ENCODE results near the gene HUNK. TPM values are rescaled to one million over a fixed set of nuclear protein-coding genes. Genes with fewer than 3 reads are reported as not detected.
"Not testable (repeated sequence)": the region's sequence is repeated elsewhere in the genome, so short reads cannot be mapped to it uniquely, and the experiment has no call there.

HUNK gene
- total and polyA plus RNA-seq, 2 experiments from 2014 or later = 7.1 to 10.8 TPM

DNA sequence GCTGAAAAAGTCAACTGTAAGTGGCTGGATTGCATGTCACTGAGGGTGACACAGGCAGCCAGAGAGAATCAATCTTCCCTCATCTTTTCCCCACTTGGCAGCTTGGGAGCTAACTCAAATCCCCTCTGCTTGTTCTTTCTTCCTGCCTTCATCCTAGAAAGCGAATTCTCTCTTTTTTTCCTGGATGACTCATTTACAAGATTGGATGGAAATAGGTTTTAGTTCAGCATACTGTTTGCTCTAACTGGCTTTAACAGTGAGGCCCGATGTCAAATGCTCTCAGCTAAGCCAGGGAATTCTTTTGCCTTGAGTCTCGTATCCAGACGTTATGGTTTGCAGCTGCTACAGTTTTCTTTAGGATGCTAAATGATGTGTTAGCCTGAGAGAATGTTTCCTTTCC lies 72.7 kb downstream of the HUNK start:
- H3K9me2 ChIP-seq (replicated peaks; ENCODE audit: insufficient read depth) = no peaks in the 10 kb centered on the region
- H3K4me1 ChIP-seq (ENCODE audit: insufficient read depth) = peaks cover 29% of the 10 kb centered on the region
- no peak overlapping the region for H2AFZ ChIP-seq
- H3K4me3 ChIP-seq = no peak overlapping the region
- no peak for TF ChIP-seq EZH2 (IDR thresholded peaks at IDR 0.05; ENCODE audit: borderline replicate concordance)
- TF ChIP-seq EZH2phosphoT487 (IDR thresholded peaks at IDR 0.05; ENCODE audit: low read depth, severe bottlenecking, unreplicated experiment) = no peak
- no peak for TF ChIP-seq CTCF (IDR thresholded peaks at IDR 0.05; ENCODE audit: poor library complexity)
- peak overlapping the region; percentile 48 for H3K4me2 ChIP-seq
- no peaks in the 10 kb centered on the region for H3K9me3 ChIP-seq (ENCODE audit: low read depth)
- H3K27me3 ChIP-seq = no peaks in the 10 kb centered on the region
- peaks cover 5% of the 10 kb centered on the region for H3K79me2 ChIP-seq
- H3K36me3 ChIP-seq (replicated peaks; ENCODE audit: insufficient read depth, low read depth) = no peaks in the 10 kb centered on the region
- WGBS (ENCODE audit: low lambda C conversion rate, missing lambda C conversion rate) = 20% methylated on average over 4 of the region's 4 CpGs
- DNase-seq (ENCODE audit: low spot score) = peak; percentile 73
- peak overlapping the region; percentile 84 for H3K27ac ChIP-seq
- no peaks in the 10 kb centered on the region for H4K20me1 ChIP-seq (ENCODE audit: insufficient read depth, poor library complexity, severe bottlenecking)

- WGBS (ENCODE audit: low lambda C conversion rate, missing lambda C conversion rate) = 93% methylated on average over 7 of the region's 7 CpGs
- TF ChIP-seq EZH2 (IDR thresholded peaks at IDR 0.05; ENCODE audit: borderline replicate concordance) (no peak), EZH2phosphoT487 (IDR thresholded peaks at IDR 0.05; ENCODE audit: low read depth, severe bottlenecking, unreplicated experiment) (no peak), CTCF (IDR thresholded peaks at IDR 0.05; ENCODE audit: poor library complexity) (no peak)
- no peaks in the 10 kb centered on the region for H3K9me2 ChIP-seq (replicated peaks; ENCODE audit: insufficient read depth)
- H3K4me2 ChIP-seq = peak overlapping the region; percentile 47
- no peak overlapping the region for H2AFZ ChIP-seq
- H3K27me3 ChIP-seq = no peaks in the 10 kb centered on the region
- H3K27ac ChIP-seq = peak overlapping the region; percentile 84
- no peak for DNase-seq (ENCODE audit: low spot score)
- H3K36me3 ChIP-seq (replicated peaks; ENCODE audit: insufficient read depth, low read depth) = no peaks in the 10 kb centered on the region
- peaks cover 29% of the 10 kb centered on the region for H3K4me1 ChIP-seq (ENCODE audit: insufficient read depth)
- no peaks in the 10 kb centered on the region for H4K20me1 ChIP-seq (ENCODE audit: insufficient read depth, poor library complexity, severe bottlenecking)
- H3K79me2 ChIP-seq = no peaks in the 10 kb centered on the region
- no peak overlapping the region for H3K4me3 ChIP-seq
- no peaks in the 10 kb centered on the region for H3K9me3 ChIP-seq (ENCODE audit: low read depth)
Measured at GRCh38 chr21:31946231-31946630, 73.4 kb downstream of the HUNK start.

DNA sequence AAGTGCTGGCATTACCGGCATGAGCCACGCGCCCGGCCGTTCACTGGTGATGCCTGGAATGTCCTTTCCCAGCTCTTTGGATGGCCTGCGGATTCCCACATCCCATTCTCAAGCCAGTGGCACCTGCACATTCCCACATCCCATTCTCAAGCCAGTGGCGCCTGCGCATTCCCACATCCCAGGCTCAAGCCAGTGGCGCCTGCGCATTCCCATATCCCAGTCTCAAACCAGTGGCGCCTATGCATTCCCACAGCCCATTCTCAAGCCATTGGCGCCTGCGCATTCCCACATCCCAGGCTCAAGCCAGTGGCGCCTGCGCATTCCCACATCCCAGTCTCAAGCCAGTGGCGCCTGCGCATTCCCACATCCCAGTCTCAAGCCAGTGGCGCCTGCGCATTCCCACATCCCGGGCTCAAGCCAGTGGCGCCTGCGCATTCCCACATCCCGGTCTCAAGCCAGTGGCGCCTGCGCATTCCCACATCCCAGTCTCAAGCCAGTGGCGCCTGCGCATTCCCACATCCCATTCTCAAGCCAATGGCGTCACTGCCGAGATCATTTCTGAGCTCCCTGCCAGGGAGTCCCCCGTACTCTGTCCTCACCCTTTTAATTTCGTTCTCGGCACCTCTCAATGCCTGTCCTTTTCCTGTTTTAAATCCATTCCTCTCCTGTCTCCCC lies 74.2 kb downstream of the HUNK start:
- H3K27ac ChIP-seq; H3K4me2 ChIP-seq; H3K79me2 ChIP-seq; H3K9me3 ChIP-seq (ENCODE audit: low read depth); H3K4me3 ChIP-seq; H3K27me3 ChIP-seq; DNase-seq (ENCODE audit: low spot score); H4K20me1 ChIP-seq (ENCODE audit: insufficient read depth, poor library complexity, severe bottlenecking); H3K36me3 ChIP-seq (replicated peaks; ENCODE audit: insufficient read depth, low read depth); H2AFZ ChIP-seq; H3K9me2 ChIP-seq (replicated peaks; ENCODE audit: insufficient read depth): not testable (repeated sequence)
- WGBS (ENCODE audit: low lambda C conversion rate, missing lambda C conversion rate) = 97% methylated on average over 26 of the region's 32 CpGs
- H3K4me1 ChIP-seq (ENCODE audit: insufficient read depth) = peaks cover 29% of the 10 kb centered on the region

DNA sequence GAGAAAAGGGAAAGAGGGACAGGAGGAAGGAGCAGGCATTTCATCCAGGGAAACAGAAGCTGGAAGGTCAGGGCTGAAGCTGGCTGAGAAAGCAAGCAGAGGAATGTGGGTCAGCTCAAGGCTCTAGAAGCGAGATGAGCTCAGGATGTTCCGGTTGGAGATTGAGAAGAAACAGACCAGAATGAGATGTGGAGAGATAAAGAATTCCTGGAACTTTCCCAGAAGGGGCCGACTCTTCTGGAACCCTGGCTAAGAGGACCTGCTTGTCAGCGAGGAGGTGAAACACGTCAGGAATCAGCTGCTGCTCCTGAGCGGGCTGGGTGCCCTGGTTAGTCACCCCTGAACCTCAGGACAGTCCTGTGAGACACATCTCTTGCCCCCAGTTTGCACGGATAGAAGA lies 75.9 kb downstream of the HUNK start:
- peak overlapping the region; percentile 20 for H3K4me2 ChIP-seq
- peak overlapping the region; percentile 60 for H3K27ac ChIP-seq
- no peaks in the 10 kb centered on the region for H3K79me2 ChIP-seq
- H3K9me3 ChIP-seq (ENCODE audit: low read depth) = no peaks in the 10 kb centered on the region
- no peaks in the 10 kb centered on the region for H4K20me1 ChIP-seq (ENCODE audit: insufficient read depth, poor library complexity, severe bottlenecking)
- no peaks in the 10 kb centered on the region for H3K9me2 ChIP-seq (replicated peaks; ENCODE audit: insufficient read depth)
- H3K27me3 ChIP-seq = no peaks in the 10 kb centered on the region
- no peak for TF ChIP-seq EZH2phosphoT487 (IDR thresholded peaks at IDR 0.05; ENCODE audit: low read depth, severe bottlenecking, unreplicated experiment)
- TF ChIP-seq EZH2 (IDR thresholded peaks at IDR 0.05; ENCODE audit: borderline replicate concordance) = no peak
- no peak for TF ChIP-seq CTCF (IDR thresholded peaks at IDR 0.05; ENCODE audit: poor library complexity)
- DNase-seq (ENCODE audit: low spot score) = peak; percentile 58
- H3K4me3 ChIP-seq = no peak overlapping the region
- no peak overlapping the region for H2AFZ ChIP-seq
- H3K36me3 ChIP-seq (replicated peaks; ENCODE audit: insufficient read depth, low read depth) = no peaks in the 10 kb centered on the region
- peaks cover 22% of the 10 kb centered on the region for H3K4me1 ChIP-seq (ENCODE audit: insufficient read depth)
- WGBS (ENCODE audit: low lambda C conversion rate, missing lambda C conversion rate) = 63% methylated on average over 7 of the region's 7 CpGs
